GM18517 (cell line): Measurements from ENCODE around the gene PIP5K1B.

Source experiments
- ATAC-seq: cut with Tn5 transposase; IDR thresholded peaks from one replicate; pipeline ENCODE4 v1.9.1; 2021; ENCODE audit warnings: mild to moderate bottlenecking, moderate library complexity; ENCODE audit not compliant: unreplicated experiment

PIP5K1B gene

DNA sequence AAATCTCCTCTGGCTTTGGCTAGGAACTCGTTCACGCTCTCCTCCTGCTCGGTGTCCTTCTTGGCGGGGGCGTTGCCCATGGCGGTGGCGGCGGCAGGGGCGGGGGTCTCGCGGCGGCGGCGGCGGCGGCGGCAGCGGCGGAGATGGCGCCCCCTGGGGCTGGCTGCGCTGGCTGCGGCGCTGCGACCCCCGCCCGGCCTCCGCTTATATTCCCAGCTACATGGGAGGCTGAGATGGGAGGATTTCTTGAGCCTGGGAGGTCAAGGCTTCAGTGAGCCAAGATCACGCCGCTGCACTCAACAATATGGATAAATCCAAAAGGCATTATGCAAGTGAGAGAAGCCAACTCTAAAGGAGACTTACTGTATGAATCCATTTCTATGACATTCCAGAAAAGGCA is 309.0 kb downstream of the PIP5K1B start, which contains the start of gene PRKACG:
Gene PRKACG, minus strand, starts transcription at position 101 of the 400 bp plus-strand sequence. Its CDS starts 21 bp downstream, at position 80.
- ATAC-seq = no peak

- ATAC-seq = no peak
These were observed 311.4 kb downstream of the PIP5K1B start for GRCh38 chr9:69016191-69017096.

DNA sequence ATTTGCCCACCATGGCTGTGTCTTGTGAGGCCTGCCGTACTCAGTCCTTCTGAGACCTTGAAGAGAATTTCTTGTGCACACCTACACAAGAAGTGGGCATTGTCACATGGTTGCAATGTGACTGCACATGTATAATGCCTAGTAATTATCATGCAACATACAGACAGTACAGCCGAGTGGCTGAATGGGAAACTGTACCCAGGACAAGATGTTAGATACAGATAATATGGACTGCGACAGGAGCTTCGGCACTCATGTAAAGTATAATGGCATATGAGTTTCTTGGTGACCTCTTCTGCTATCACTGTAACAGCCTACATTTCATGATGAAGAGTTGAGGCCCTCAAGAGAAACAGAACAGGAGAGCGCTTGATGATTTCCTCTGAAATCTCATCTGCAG is 313.7 kb downstream of the PIP5K1B start:
- ATAC-seq = no peak

DNA sequence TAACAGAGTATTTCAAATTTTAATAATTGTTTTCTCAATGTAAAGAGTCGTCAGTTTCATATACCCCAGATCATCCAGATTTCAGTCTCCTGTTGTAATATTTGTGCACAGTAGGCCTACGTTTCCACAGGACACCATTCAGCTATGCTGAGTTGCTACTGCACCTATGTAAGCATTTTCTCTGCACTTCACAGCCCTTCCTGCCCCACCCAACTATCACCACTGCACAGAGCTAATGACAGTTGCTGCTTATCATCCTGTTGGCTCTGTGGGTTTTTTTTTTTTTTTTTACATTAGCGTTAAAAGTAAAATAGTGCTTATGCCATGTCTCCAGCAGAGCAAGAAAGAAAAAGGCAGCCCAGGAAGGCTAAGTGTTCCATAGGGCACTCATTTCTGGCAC is 314.8 kb downstream of the PIP5K1B start:
- ATAC-seq = no peak

GRCh38 chr9:69020301-69021145 is 315.5 kb downstream of the PIP5K1B start:
- ATAC-seq = no peak

DNA sequence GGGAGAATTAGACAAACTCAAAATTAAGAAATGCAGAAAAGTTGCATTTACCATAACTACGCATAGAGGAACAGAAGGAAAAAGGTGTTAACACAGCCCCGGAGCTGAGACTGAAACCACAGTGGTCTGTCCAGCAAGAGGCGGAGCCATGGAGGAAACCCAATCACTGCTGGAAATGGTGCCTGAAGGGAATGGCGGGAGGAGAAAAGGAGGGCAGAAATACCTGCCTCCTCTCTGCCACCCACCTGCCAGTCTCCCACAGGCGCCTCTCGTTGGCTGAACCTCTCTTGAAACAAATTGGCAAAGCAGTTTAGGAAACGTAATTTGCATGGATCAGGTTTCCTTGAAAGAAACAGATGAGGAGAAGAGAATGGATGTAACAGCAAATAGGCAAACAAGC is 318.6 kb downstream of the PIP5K1B start:
- no peak for ATAC-seq

DNA sequence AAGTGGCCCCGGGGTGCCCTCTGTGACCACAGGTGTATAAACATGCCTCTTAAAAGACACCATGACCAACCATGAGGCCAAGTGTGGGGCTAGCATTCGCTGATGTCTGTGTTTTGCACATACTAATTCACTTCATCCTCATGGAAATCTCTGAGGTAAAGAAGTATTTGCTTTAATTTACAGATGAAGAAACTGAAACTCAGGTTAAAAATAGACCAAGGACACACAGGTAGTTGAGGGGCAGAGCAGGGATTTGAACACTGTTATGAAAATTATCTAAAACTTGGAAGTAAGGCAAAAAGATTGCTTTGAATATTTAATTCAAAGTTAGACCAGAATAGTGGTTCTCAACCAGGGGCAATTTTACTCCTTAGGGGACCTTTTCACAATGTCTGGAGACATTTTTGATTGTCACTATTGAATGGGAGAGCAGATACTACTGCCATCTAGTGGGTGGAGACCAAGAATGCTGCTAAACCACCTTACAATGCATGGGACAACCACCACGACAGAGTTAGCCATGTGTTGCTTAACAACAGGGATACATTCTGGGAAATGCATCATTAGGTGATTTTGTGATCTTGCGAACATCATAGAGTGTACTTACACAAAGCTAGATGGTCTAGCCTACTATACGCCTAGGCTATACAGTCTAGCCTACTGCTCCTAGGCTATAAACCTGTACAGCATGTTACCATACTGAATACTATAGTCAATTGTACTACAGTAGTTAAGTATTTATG is 322.5 kb downstream of the PIP5K1B start:
- ATAC-seq = peak; percentile 86

- no peak for ATAC-seq
These were observed 323.7 kb downstream of the PIP5K1B start for GRCh38 chr9:69028754-69029153.

- no peak for ATAC-seq
These were observed 324.5 kb downstream of the PIP5K1B start for GRCh38 chr9:69029535-69029934.

- no peak for ATAC-seq
These were observed 326.0 kb downstream of the PIP5K1B start for GRCh38 chr9:69030851-69031645.

DNA sequence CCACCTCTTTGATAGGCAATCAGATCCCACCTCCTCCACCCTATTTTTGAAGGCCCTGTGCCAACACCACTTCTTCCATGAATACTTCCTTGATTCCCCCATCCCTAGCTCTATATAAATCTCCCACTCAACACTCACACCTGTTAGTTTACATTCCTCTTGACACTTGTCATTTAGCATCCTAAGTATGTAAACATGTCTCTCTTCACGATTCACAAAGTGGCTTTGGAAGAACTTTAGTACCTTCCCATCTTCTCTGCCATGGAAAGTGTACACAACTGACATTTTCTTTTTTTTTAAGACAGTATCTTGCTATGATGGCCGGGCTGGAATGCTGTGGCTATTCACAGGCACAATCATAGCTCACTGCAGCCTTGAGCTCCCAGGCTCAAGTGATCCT is 329.0 kb downstream of the PIP5K1B start:
- ATAC-seq = no peak

DNA sequence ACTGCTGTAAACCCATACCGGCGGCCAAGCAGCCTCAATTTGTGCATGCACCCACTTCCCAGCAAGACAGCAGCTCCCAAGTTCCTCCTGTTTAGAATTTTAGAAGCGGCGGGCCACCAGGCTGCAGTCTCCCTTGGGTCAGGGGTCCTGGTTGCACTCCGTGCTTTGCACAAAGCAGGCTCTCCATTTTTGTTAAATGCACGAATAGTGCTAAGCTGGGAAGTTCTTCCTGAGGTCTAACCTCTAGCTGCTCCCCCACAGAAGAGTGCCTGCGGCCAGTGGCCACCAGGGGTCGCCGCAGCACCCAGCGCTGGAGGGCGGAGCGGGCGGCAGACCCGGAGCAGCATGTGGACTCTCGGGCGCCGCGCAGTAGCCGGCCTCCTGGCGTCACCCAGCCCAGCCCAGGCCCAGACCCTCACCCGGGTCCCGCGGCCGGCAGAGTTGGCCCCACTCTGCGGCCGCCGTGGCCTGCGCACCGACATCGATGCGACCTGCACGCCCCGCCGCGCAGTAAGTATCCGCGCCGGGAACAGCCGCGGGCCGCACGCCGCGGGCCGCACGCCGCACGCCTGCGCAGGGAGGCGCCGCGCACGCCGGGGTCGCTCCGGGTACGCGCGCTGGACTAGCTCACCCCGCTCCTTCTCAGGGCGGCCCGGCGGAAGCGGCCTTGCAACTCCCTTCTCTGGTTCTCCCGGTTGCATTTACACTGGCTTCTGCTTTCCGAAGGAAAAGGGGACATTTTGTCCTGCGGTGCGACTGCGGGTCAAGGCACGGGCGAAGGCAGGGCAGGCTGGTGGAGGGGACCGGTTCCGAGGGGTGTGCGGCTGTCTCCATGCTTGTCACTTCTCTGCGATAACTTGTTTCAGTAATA is 330.6 kb downstream of the PIP5K1B start, which contains the start of gene FXN:
Gene FXN, plus strand, starts transcription at position 315 of the 871 bp plus-strand sequence. Its CDS starts 31 bp downstream, at position 346.
- peak; percentile 95 for ATAC-seq

DNA sequence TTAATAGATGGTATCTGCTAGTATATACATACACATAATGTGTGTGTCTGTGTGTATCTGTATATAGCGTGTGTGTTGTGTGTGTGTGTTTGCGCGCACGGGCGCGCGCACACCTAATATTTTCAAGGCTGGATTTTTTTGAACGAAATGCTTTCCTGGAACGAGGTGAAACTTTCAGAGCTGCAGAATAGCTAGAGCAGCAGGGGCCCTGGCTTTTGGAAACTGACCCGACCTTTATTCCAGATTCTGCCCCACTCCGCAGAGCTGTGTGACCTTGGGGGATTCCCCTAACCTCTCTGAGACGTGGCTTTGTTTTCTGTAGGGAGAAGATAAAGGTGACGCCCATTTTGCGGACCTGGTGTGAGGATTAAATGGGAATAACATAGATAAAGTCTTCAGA is 331.3 kb downstream of the PIP5K1B start:
- peak; percentile 15 for ATAC-seq

- ATAC-seq = no peak
These were observed 331.8 kb downstream of the PIP5K1B start for GRCh38 chr9:69036799-69037198.

GRCh38 chr9:69040646-69041045 is 335.6 kb downstream of the PIP5K1B start:
- no peak for ATAC-seq

DNA sequence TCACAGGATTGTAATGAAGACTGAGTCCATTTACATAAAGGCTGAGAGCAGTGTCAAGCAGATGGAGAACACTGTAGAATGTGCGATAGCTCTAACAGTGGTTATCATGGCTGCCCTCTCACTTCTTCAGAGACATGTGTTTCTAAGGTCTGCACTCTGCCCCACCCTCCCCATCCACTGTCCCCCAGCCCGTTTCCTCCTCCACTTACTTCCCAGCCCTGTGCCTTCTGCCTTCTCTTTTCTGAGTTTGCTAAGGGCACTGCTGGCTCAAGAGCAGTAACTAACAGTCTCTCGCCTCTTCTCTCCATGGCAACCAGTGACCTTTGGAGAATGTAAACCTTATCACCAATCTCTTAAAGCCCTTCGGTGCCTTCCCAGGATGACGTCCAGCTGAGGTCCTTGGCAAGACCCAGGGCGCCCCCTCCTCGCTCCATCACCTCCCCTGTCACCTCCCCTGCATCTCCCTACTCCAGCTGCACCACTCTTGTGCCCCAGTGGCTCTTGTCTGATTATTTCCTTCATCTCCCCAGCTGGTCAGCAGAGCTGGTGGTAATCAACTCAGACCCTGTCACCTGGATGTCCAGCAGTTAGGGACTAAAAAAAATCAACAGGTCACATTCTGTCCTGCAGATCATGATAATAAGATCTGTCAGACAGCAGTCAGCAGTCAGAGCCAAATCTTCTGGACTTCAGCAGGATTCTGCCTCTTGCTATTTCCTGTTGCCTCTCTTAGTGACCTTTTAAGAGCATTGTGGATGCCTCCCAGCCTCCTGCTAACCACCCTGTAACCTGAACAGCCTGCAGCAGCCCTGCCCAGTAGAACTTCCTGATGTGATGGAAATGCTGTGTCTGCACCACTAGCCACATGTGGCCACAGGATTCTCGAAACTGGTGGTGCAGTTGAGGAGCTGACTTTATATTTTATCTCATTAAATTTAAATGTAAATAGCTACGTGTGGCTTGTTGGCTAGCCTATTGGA is 339.5 kb downstream of the PIP5K1B start:
- ATAC-seq = no peak

DNA sequence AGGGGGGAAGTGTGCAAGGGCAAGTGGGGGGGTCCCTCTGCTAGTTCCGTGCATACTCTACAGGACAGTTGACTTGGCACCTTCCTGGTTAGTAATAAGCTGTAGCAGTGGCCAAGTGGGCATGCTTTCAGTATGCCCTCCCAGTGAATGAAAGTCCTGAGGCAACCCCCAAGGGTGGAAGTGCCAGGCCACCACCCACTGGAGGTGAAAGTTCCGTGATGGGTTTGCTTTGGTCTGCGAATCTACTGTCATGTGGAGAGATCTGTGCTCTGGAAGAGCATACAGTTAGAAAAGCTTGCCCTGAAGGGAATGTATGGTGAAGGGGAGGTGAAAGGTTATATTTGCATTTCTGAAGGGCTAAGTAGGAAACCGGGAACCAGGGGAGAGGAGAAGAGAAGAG is 340.8 kb downstream of the PIP5K1B start:
- ATAC-seq = no peak

DNA sequence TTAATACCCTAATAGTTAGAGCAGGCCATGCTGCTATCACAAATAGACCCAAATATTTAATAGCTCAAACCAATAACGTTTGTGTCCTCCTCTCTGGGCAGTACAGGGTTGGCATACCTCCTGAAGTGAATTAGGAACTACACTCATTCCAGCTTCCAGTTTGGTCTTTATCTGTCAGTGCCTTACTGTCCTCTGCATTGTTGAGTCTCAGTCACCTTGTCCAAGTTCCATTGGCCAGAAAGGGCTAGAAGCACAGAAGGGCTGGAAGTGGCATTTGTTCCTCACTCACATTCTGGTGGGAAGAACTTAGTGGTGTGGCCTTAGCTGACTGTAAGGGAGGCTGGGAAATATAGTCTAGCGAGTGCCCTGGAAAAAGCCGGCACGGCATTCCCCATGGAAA is 341.7 kb downstream of the PIP5K1B start:
- no peak for ATAC-seq
